ENCODE results near the gene CERS1. TPM values are rescaled to one million over a fixed set of nuclear protein-coding genes. Genes with fewer than 3 reads are reported as not detected.
A peak's percentile ranks its signal among the peaks of the same experiment; 100 is the strongest.

The CERS1 gene
- total RNA-seq, 1 donor from 2014 or later = 15.7 TPM

DNA sequence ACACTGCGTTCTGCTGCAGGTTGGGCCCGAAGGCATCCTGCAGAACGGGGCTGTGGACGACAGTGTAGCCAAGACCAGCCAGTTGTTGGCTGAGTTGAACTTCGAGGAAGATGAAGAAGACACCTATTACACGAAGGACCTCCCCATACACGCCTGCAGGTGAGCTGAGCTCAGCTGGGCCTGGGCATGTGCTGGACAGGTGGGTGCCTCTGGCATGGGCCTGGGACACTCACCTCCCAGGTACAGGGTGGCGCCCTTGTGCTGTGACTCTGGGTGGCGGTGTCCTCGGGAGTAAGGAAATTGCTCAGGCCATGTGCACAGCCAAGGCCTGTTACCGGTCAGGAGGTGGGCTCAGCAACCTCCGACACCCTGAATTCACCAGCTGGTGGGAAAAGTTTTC is 50.0 kb downstream of the CERS1 start:
- H3K27ac Mint-ChIP-seq (ENCODE audit: unreplicated experiment) = no peak overlapping the region
- DNase-seq (ENCODE audit: low spot score) = no peak
- H3K27me3 Mint-ChIP-seq (ENCODE audit: unreplicated experiment) = peaks cover 7% of the 10 kb centered on the region
- TF ChIP-seq, protein P1, sequence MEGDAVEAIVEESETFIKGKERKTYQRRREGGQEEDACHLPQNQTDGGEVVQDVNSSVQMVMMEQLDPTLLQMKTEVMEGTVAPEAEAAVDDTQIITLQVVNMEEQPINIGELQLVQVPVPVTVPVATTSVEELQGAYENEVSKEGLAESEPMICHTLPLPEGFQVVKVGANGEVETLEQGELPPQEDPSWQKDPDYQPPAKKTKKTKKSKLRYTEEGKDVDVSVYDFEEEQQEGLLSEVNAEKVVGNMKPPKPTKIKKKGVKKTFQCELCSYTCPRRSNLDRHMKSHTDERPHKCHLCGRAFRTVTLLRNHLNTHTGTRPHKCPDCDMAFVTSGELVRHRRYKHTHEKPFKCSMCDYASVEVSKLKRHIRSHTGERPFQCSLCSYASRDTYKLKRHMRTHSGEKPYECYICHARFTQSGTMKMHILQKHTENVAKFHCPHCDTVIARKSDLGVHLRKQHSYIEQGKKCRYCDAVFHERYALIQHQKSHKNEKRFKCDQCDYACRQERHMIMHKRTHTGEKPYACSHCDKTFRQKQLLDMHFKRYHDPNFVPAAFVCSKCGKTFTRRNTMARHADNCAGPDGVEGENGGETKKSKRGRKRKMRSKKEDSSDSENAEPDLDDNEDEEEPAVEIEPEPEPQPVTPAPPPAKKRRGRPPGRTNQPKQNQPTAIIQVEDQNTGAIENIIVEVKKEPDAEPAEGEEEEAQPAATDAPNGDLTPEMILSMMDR (IDR thresholded peaks at IDR 0.05; ENCODE audit: unreplicated experiment) = no peak
- peaks cover 12% of the 10 kb centered on the region for H3K4me1 Mint-ChIP-seq (ENCODE audit: unreplicated experiment)
- H3K4me3 Mint-ChIP-seq (ENCODE audit: unreplicated experiment) = peak overlapping the region; percentile 53
- H3K36me3 Mint-ChIP-seq (ENCODE audit: low read depth, unreplicated experiment) = peaks cover 30% of the 10 kb centered on the region
- no peaks in the 10 kb centered on the region for H3K9me3 Mint-ChIP-seq (ENCODE audit: unreplicated experiment)

DNA sequence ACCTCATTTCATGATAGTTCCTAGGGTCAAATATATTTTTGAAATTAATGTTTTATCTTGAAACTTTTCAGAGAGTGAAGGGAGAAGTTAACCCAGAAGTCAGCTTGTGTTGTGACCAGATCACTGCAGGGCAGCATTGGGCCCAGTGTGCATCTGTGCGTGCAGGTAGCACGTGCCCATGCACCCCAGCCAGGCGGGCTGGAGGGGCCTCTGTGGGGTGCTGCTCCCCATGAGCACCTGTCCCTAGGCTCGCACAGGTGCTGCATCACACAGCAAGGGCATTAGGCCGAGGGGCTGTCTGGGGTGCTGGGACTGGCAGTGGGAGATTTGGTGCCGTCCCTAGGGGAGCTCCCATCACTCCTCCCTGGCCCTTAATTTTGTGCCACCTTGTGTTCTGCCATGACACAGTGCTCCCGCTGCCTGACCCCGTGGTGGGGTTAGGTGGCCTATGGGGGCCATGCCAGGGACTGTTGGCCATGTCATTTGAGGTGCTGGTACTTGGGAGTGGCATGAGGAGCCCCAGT is 51.1 kb downstream of the CERS1 start:
- Mint-ChIP-seq H3K4me1 (ENCODE audit: unreplicated experiment) (peaks cover 12% of the 10 kb centered on the region), H3K36me3 (ENCODE audit: low read depth, unreplicated experiment) (peaks cover 25% of the 10 kb centered on the region), H3K27ac (ENCODE audit: unreplicated experiment) (no peak overlapping the region), H3K9me3 (ENCODE audit: unreplicated experiment) (no peaks in the 10 kb centered on the region), H3K27me3 (ENCODE audit: unreplicated experiment) (peaks cover 8% of the 10 kb centered on the region), H3K4me3 (ENCODE audit: unreplicated experiment) (no peak overlapping the region)
- TF ChIP-seq, protein P1 (IDR thresholded peaks at IDR 0.05; ENCODE audit: unreplicated experiment) = no peak
- no peak for DNase-seq (ENCODE audit: low spot score)

DNA sequence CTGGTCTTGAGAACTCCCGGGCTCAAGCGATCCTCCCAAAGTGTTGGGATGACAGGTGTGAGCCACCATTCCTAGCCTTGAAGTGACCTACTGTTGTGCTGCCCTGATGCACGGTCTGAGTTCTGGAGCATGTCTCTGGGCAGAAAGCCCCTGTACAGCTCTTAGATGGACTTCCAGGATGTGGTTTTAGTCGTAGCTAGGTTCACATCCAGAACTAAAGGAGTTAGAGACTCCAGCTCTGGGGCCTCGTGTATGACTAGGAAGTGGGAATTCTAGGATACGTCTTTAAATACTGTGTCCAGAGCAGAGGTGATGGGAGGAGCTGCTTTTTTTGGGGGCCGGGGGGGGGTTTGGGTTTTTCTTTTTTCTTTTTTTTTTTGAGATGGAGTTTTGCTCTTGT is 52.0 kb downstream of the CERS1 start:
- Mint-ChIP-seq H3K4me3 (ENCODE audit: unreplicated experiment) (no peak overlapping the region), H3K27me3 (ENCODE audit: unreplicated experiment) (peaks cover 5% of the 10 kb centered on the region), H3K27ac (ENCODE audit: unreplicated experiment) (no peak overlapping the region), H3K4me1 (ENCODE audit: unreplicated experiment) (peaks cover 11% of the 10 kb centered on the region), H3K9me3 (ENCODE audit: unreplicated experiment) (no peaks in the 10 kb centered on the region), H3K36me3 (ENCODE audit: low read depth, unreplicated experiment) (peaks cover 20% of the 10 kb centered on the region)
- DNase-seq (ENCODE audit: low spot score) = no peak
- TF ChIP-seq, protein P1 (IDR thresholded peaks at IDR 0.05; ENCODE audit: unreplicated experiment) = no peak

DNA sequence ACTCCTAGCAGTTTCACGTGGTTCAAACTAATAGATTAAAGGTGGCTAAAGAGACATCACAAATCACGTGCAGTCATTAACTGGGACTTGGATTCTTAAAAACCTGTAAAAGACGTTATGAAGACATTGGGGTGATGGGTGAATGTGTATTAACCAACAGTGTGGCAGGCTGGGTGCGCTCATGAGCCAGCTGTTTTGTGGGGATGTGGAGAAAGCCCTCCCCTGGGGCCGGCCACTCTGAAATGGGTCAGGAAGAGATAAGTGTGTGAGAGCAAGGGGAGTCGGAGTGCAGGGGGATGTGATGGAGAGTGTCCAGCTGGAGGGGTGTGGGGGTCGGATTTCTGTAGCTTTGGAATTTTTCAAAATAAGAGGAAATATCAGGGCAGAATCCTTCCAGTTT is 53.8 kb downstream of the CERS1 start:
- Mint-ChIP-seq H3K4me1 (ENCODE audit: unreplicated experiment) (peaks cover 7% of the 10 kb centered on the region), H3K9me3 (ENCODE audit: unreplicated experiment) (no peaks in the 10 kb centered on the region), H3K36me3 (ENCODE audit: low read depth, unreplicated experiment) (peaks cover 9% of the 10 kb centered on the region), H3K27ac (ENCODE audit: unreplicated experiment) (peak overlapping the region; percentile 42), H3K4me3 (ENCODE audit: unreplicated experiment) (peak overlapping the region; percentile 7), H3K27me3 (ENCODE audit: unreplicated experiment) (peaks cover 5% of the 10 kb centered on the region)
- no peak for DNase-seq (ENCODE audit: low spot score)
- TF ChIP-seq, protein P1 (IDR thresholded peaks at IDR 0.05; ENCODE audit: unreplicated experiment) = no peak

DNA sequence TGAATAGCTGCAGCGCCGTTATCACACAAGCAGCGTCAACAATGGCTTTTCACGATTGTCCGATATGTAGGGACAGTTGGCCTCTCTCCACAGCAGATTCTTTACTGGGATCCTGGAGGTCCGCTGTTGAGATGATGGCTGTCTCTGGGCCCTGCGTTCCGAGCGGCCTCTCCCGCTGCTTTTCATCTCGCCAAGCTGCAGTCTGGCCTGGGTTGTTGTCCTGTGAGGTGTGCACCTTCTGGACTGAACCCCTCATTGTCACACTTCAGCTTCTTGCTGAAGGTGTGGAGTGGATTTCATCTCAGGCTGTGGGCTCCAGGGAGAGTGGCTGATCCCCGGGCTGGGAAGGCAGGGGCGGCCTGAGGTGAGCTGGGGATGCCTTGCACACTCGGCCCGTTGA is 54.6 kb downstream of the CERS1 start:
- Mint-ChIP-seq H3K4me3 (ENCODE audit: unreplicated experiment) (no peak overlapping the region), H3K27me3 (ENCODE audit: unreplicated experiment) (peaks cover 4% of the 10 kb centered on the region), H3K4me1 (ENCODE audit: unreplicated experiment) (peaks cover 8% of the 10 kb centered on the region), H3K9me3 (ENCODE audit: unreplicated experiment) (no peaks in the 10 kb centered on the region), H3K36me3 (ENCODE audit: low read depth, unreplicated experiment) (peaks cover 9% of the 10 kb centered on the region), H3K27ac (ENCODE audit: unreplicated experiment) (no peak overlapping the region)
- TF ChIP-seq, protein P1 (IDR thresholded peaks at IDR 0.05; ENCODE audit: unreplicated experiment) = no peak
- DNase-seq (ENCODE audit: low spot score) = no peak

All from endothelial cell (in vitro differentiated cells).